HEK293 (cell line): ENCODE measurements around the gene KRT14.

ENCODE experiments used
- CTCF ChIA-PET: fragments of 350-600 bp; formaldehyde crosslinking; extraction: SDS; loops from one replicate; lab custom pipeline; 2021; ENCODE audit warnings: antibody characterized with exemption; lab: Yijun Ruan, JAX
- POLR2A ChIA-PET: fragments of 300-600 bp; formaldehyde crosslinking; extraction: SDS; loops from one replicate; lab custom pipeline; 2020; ENCODE audit warnings: antibody characterized with exemption, inconsistent platforms; lab: Yijun Ruan, JAX
- H3K27ac ChIP-seq: fragments of 200-500 bp; sonication (Bioruptor generic); 2 replicates; pipeline ENCODE4 v1.5.1; 2014; ENCODE audit warnings: low read depth, low read length, control low read depth, inconsistent platforms; ENCODE audit errors: extremely low read depth
- H3K36me3 ChIP-seq, 2 experiments: fragments of 200-500 bp in 1 of 2; sonication (Bioruptor generic) in 1 of 2; 1 replicate in 1 of 2; 2 replicates in 1 of 2; pipeline ENCODE4 v1.5.1; 2014 to 2017; ENCODE audit warnings: inconsistent platforms in 2 of 2, low read length in 2 of 2; ENCODE audit not compliant: control insufficient read depth in 2 of 2, insufficient read depth in 1 of 2
- H3K4me1 ChIP-seq: fragments of 200-500 bp; sonication (Bioruptor generic); 2 replicates; pipeline ENCODE4 v1.5.1; 2014; ENCODE audit warnings: mild to moderate bottlenecking, low read length, inconsistent platforms; ENCODE audit not compliant: control insufficient read depth, insufficient read depth
- H3K4me3 ChIP-seq: 2 replicates; pipeline ENCODE4 v1.5.1; 2011; ENCODE audit warnings: low read depth, mild to moderate bottlenecking, control low read depth, low read length, moderate library complexity
- H3K9me3 ChIP-seq: fragments of 200-500 bp; sonication (Bioruptor generic); 2 replicates; pipeline ENCODE4 v1.5.1; 2014; ENCODE audit warnings: low read depth, low read length, inconsistent platforms; ENCODE audit not compliant: control insufficient read depth, insufficient read depth
- INSM2 ChIP-seq: fragments of 450-650 bp; formaldehyde crosslinking; IDR thresholded peaks from 2 replicates; pipeline ENCODE4 v1.5.1; 2016; ENCODE audit warnings: missing biosample characterization, missing genetic modification characterization
- KLF7 ChIP-seq: fragments of 450-650 bp; formaldehyde crosslinking; IDR thresholded peaks from 2 replicates; pipeline ENCODE4 v1.5.1; 2016; ENCODE audit warnings: missing biosample characterization, missing genetic modification characterization, borderline replicate concordance
- TCF7L2 ChIP-seq: IDR thresholded peaks from 2 replicates; pipeline ENCODE4 v1.6.1; 2011; ENCODE audit warnings: low read depth, mild to moderate bottlenecking, inconsistent platforms, low read length, moderate library complexity, borderline replicate concordance
- YY1 ChIP-seq: fragments of 450-650 bp; formaldehyde crosslinking; IDR thresholded peaks from 2 replicates; pipeline ENCODE4 v1.5.1; 2018; ENCODE audit warnings: missing biosample characterization, missing genetic modification characterization
- ZBTB1 ChIP-seq: fragments of 450-650 bp; formaldehyde crosslinking; IDR thresholded peaks from 2 replicates; pipeline ENCODE4 v1.5.1; 2016; ENCODE audit warnings: missing biosample characterization, missing genetic modification characterization
- ZBTB20 ChIP-seq: fragments of 450-650 bp; formaldehyde crosslinking; IDR thresholded peaks from 2 replicates; pipeline ENCODE4 v1.5.1; 2016; ENCODE audit warnings: missing biosample characterization, missing genetic modification characterization
- ZBTB48 ChIP-seq: fragments of 450-650 bp; formaldehyde crosslinking; IDR thresholded peaks from 2 replicates; pipeline ENCODE4 v1.5.1; 2016; ENCODE audit warnings: missing biosample characterization, missing genetic modification characterization
- ZIC2 ChIP-seq: fragments of 450-650 bp; formaldehyde crosslinking; IDR thresholded peaks from 2 replicates; pipeline ENCODE4 v1.5.1; 2016; ENCODE audit warnings: missing biosample characterization, missing genetic modification characterization
- ZNF2 ChIP-seq: fragments of 450-650 bp; formaldehyde crosslinking; IDR thresholded peaks from 2 replicates; pipeline ENCODE4 v1.5.1; 2016; ENCODE audit warnings: missing biosample characterization, missing genetic modification characterization
- ZNF211 ChIP-seq: fragments of 450-650 bp; formaldehyde crosslinking; IDR thresholded peaks from 2 replicates; pipeline ENCODE4 v1.5.1; 2016; ENCODE audit warnings: low read depth, missing biosample characterization, missing genetic modification characterization
- ZNF221 ChIP-seq: fragments of 450-650 bp; formaldehyde crosslinking; IDR thresholded peaks from 2 replicates; pipeline ENCODE4 v1.5.1; 2017; ENCODE audit warnings: missing biosample characterization, missing genetic modification characterization, borderline replicate concordance
- ZNF302 ChIP-seq: fragments of 450-650 bp; formaldehyde crosslinking; IDR thresholded peaks from 2 replicates; pipeline ENCODE4 v1.5.1; 2016; ENCODE audit warnings: missing biosample characterization, missing genetic modification characterization, low read depth
- ZNF518A ChIP-seq: fragments of 450-650 bp; formaldehyde crosslinking; conservative IDR thresholded peaks from 2 replicates; pipeline ENCODE4 v1.5.1; 2016; ENCODE audit warnings: low read depth, missing biosample characterization, missing genetic modification characterization
- ZNF571 ChIP-seq: fragments of 450-650 bp; formaldehyde crosslinking; IDR thresholded peaks from 2 replicates; pipeline ENCODE4 v1.5.0; 2017; ENCODE audit warnings: missing biosample characterization, missing genetic modification characterization
- ZNF624 ChIP-seq: fragments of 450-650 bp; formaldehyde crosslinking; IDR thresholded peaks from 2 replicates; pipeline ENCODE4 v1.5.1; 2017; ENCODE audit warnings: missing biosample characterization, missing genetic modification characterization
- ZNF660 ChIP-seq: fragments of 450-650 bp; IDR thresholded peaks from 2 replicates; pipeline ENCODE4 v1.5.1; 2018; ENCODE audit warnings: missing biosample characterization, mild to moderate bottlenecking, missing genetic modification characterization
- ZNF664 ChIP-seq: fragments of 450-650 bp; formaldehyde crosslinking; IDR thresholded peaks from 2 replicates; pipeline ENCODE4 v1.5.1; 2016; ENCODE audit warnings: missing biosample characterization, missing genetic modification characterization
- ZNF768 ChIP-seq: fragments of 450-650 bp; formaldehyde crosslinking; IDR thresholded peaks from 2 replicates; pipeline ENCODE4 v1.5.1; 2018; ENCODE audit warnings: missing biosample characterization, mild to moderate bottlenecking, missing genetic modification characterization
- TF ChIP-seq, protein P1 (sequence below): fragments of 450-650 bp; IDR thresholded peaks from 2 replicates; pipeline ENCODE4 v1.5.1; 2018; ENCODE audit warnings: missing biosample characterization, missing genetic modification characterization
- TF ChIP-seq, protein P2 (sequence below): fragments of 450-650 bp; formaldehyde crosslinking; IDR thresholded peaks from 2 replicates; pipeline ENCODE4 v1.5.1; 2016; ENCODE audit warnings: missing biosample characterization, missing genetic modification characterization
- TF ChIP-seq, protein P3 (sequence below): fragments of 450-650 bp; formaldehyde crosslinking; IDR thresholded peaks from 2 replicates; pipeline ENCODE4 v1.5.1; 2016; ENCODE audit warnings: missing biosample characterization, missing genetic modification characterization

The KRT14 gene

DNA sequence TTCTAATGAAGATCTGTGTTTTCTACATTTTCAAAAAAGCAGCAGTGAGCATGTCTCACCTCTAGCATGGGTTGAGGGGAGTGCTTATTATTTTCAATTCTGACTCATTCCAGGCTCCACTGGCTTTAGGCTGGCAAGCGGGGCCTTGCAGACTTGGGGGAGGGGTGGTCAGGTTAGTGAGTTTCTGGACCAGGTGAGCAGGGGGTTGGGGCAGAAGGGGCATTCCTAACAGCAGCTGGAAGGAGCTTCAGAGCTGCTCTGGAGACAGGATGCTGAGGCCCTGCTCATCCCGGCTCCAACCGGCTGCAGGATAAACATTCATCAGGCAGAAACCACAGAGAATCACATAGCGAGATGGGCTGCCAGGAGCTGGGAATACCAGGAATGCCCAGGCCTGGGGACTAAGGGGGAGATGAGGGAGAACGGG lies 48.1 kb downstream of the KRT14 start:
- Histone ChIP-seq H3K36me3 (no peaks in the 10 kb centered on the region), H3K4me1 (no peaks in the 10 kb centered on the region), H3K9me3 (no peaks in the 10 kb centered on the region), H3K4me3 (no peak overlapping the region), H3K27ac (no peak overlapping the region)
- ChIA-PET CTCF (interaction anchor here (1.1 to 9.3 kb wide), 4 partner anchors 11 to 124 kb away, joined by 4 to 113 read pairs (median 4); no protein-coding TSS in a partner anchor), POLR2A (interaction anchor here (0.7 kb wide), 2 partner anchors 27 to 171 kb away, joined by 4 to 7 read pairs; no protein-coding TSS in a partner anchor)
- TF ChIP-seq ZIC2 (tag by site-specific recombination) (no peak), ZNF518A (tag by site-specific recombination) (no peak), TCF7L2 (no peak), ZNF302 (no peak), ZNF768 (tag by site-specific recombination) (no peak), ZNF571 (no peak), INSM2 (no peak), ZBTB20 (no peak), ZNF2 (no peak), ZNF664 (tag by site-specific recombination) (no peak)
- TF ChIP-seq, protein P1, sequence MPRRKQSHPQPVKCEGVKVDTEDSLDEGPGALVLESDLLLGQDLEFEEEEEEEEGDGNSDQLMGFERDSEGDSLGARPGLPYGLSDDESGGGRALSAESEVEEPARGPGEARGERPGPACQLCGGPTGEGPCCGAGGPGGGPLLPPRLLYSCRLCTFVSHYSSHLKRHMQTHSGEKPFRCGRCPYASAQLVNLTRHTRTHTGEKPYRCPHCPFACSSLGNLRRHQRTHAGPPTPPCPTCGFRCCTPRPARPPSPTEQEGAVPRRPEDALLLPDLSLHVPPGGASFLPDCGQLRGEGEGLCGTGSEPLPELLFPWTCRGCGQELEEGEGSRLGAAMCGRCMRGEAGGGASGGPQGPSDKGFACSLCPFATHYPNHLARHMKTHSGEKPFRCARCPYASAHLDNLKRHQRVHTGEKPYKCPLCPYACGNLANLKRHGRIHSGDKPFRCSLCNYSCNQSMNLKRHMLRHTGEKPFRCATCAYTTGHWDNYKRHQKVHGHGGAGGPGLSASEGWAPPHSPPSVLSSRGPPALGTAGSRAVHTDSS (tag by site-specific recombination), result no peak
- TF ChIP-seq, protein P2, sequence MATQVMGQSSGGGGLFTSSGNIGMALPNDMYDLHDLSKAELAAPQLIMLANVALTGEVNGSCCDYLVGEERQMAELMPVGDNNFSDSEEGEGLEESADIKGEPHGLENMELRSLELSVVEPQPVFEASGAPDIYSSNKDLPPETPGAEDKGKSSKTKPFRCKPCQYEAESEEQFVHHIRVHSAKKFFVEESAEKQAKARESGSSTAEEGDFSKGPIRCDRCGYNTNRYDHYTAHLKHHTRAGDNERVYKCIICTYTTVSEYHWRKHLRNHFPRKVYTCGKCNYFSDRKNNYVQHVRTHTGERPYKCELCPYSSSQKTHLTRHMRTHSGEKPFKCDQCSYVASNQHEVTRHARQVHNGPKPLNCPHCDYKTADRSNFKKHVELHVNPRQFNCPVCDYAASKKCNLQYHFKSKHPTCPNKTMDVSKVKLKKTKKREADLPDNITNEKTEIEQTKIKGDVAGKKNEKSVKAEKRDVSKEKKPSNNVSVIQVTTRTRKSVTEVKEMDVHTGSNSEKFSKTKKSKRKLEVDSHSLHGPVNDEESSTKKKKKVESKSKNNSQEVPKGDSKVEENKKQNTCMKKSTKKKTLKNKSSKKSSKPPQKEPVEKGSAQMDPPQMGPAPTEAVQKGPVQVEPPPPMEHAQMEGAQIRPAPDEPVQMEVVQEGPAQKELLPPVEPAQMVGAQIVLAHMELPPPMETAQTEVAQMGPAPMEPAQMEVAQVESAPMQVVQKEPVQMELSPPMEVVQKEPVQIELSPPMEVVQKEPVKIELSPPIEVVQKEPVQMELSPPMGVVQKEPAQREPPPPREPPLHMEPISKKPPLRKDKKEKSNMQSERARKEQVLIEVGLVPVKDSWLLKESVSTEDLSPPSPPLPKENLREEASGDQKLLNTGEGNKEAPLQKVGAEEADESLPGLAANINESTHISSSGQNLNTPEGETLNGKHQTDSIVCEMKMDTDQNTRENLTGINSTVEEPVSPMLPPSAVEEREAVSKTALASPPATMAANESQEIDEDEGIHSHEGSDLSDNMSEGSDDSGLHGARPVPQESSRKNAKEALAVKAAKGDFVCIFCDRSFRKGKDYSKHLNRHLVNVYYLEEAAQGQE (tag by site-specific recombination), result no peak

DNA sequence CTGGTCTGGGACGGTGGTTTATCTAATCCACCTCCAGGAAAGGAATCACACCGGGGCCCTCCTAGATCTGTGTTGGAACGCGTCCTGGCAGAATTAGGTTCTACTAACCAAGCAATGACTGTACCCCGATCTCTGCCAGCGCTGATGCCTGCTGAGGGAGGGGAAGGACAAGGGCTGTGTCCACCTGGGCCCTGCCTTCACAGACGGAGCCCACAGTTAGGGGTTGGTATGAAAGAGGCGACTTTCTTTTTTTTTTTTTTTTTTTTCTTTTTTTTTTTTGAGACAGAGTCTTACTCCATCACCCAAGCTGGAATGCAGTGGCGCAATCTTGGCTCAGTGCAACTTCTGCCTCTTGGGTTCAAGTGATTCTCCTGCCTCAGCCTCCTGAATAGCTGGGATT lies 48.7 kb downstream of the KRT14 start:
- POLR2A ChIA-PET, result interaction anchor here (0.7 kb wide), 2 partner anchors 26 to 171 kb away, joined by 4 to 7 read pairs; no protein-coding TSS in a partner anchor
- H3K27ac ChIP-seq, result no peak overlapping the region
- CTCF ChIA-PET, result interaction anchor here (0.6 to 9.3 kb wide), 5 partner anchors 12 to 125 kb away, joined by 3 to 113 read pairs (median 4); no protein-coding TSS in a partner anchor
- H3K4me1 ChIP-seq, result no peaks in the 10 kb centered on the region
- H3K9me3 ChIP-seq, result no peaks in the 10 kb centered on the region
- no peak overlapping the region for H3K4me3 ChIP-seq
- no peaks in the 10 kb centered on the region for H3K36me3 ChIP-seq
- TF ChIP-seq ZBTB48 (no peak), ZBTB1 (tag by site-specific recombination) (no peak), ZNF660 (no peak), ZNF221 (no peak), ZNF211 (tag by site-specific recombination) (no peak), KLF7 (tag by site-specific recombination) (no peak), YY1 (tag by site-specific recombination) (no peak), ZNF624 (tag by site-specific recombination) (no peak)
- TF ChIP-seq, protein P3, sequence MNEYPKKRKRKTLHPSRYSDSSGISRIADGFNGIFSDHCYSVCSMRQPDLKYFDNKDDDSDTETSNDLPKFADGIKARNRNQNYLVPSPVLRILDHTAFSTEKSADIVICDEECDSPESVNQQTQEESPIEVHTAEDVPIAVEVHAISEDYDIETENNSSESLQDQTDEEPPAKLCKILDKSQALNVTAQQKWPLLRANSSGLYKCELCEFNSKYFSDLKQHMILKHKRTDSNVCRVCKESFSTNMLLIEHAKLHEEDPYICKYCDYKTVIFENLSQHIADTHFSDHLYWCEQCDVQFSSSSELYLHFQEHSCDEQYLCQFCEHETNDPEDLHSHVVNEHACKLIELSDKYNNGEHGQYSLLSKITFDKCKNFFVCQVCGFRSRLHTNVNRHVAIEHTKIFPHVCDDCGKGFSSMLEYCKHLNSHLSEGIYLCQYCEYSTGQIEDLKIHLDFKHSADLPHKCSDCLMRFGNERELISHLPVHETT (tag by site-specific recombination), result no peak
